ENCODE results near the gene TRIM67.

DNA sequence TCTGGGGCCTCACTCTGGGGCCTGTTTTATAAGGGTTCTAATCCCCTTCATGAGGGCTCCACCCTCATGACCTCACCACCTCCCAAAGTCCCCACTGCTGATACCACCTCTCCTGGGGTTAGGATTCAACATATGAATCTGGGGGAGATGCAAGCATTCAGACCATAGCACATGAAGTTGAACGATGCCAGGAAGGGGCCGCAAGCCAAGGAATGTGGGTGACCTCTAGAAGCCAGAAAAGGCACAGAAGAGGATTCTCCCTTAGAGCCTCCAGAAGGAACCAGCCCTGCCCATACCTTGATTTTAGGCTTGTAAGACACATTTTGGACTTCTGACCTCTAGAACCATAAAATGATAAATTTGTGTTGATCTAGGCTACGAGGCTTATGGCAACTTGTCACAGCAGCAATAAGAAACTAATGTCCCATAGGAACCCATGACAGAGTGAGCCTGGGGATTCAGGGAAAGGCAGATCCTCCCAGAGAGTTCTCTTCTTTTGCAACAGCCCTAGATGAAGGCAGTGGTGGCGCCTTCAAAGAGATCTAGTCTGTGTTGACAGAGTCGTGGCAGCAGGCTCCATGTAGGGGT is 27.9 kb downstream of the TRIM67 start:
- TF ChIP-seq, protein P1, sequence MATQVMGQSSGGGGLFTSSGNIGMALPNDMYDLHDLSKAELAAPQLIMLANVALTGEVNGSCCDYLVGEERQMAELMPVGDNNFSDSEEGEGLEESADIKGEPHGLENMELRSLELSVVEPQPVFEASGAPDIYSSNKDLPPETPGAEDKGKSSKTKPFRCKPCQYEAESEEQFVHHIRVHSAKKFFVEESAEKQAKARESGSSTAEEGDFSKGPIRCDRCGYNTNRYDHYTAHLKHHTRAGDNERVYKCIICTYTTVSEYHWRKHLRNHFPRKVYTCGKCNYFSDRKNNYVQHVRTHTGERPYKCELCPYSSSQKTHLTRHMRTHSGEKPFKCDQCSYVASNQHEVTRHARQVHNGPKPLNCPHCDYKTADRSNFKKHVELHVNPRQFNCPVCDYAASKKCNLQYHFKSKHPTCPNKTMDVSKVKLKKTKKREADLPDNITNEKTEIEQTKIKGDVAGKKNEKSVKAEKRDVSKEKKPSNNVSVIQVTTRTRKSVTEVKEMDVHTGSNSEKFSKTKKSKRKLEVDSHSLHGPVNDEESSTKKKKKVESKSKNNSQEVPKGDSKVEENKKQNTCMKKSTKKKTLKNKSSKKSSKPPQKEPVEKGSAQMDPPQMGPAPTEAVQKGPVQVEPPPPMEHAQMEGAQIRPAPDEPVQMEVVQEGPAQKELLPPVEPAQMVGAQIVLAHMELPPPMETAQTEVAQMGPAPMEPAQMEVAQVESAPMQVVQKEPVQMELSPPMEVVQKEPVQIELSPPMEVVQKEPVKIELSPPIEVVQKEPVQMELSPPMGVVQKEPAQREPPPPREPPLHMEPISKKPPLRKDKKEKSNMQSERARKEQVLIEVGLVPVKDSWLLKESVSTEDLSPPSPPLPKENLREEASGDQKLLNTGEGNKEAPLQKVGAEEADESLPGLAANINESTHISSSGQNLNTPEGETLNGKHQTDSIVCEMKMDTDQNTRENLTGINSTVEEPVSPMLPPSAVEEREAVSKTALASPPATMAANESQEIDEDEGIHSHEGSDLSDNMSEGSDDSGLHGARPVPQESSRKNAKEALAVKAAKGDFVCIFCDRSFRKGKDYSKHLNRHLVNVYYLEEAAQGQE (tag by site-specific recombination; IDR thresholded peaks at IDR 0.05) = no peak
- TF ChIP-seq, protein P2, sequence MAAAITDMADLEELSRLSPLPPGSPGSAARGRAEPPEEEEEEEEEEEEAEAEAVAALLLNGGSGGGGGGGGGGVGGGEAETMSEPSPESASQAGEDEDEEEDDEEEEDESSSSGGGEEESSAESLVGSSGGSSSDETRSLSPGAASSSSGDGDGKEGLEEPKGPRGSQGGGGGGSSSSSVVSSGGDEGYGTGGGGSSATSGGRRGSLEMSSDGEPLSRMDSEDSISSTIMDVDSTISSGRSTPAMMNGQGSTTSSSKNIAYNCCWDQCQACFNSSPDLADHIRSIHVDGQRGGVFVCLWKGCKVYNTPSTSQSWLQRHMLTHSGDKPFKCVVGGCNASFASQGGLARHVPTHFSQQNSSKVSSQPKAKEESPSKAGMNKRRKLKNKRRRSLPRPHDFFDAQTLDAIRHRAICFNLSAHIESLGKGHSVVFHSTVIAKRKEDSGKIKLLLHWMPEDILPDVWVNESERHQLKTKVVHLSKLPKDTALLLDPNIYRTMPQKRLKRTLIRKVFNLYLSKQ (tag by site-specific recombination; IDR thresholded peaks at IDR 0.05; ENCODE audit: borderline replicate concordance) = no peak
- no peak for TF ChIP-seq ZNF146 (tag by site-specific recombination; IDR thresholded peaks at IDR 0.05)
- TF ChIP-seq, protein P3, sequence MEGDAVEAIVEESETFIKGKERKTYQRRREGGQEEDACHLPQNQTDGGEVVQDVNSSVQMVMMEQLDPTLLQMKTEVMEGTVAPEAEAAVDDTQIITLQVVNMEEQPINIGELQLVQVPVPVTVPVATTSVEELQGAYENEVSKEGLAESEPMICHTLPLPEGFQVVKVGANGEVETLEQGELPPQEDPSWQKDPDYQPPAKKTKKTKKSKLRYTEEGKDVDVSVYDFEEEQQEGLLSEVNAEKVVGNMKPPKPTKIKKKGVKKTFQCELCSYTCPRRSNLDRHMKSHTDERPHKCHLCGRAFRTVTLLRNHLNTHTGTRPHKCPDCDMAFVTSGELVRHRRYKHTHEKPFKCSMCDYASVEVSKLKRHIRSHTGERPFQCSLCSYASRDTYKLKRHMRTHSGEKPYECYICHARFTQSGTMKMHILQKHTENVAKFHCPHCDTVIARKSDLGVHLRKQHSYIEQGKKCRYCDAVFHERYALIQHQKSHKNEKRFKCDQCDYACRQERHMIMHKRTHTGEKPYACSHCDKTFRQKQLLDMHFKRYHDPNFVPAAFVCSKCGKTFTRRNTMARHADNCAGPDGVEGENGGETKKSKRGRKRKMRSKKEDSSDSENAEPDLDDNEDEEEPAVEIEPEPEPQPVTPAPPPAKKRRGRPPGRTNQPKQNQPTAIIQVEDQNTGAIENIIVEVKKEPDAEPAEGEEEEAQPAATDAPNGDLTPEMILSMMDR (tag by site-specific recombination; IDR thresholded peaks at IDR 0.05) = no peak
- TF ChIP-seq ZNF274 (IDR thresholded peaks at IDR 0.05; ENCODE audit: low read length) = no peak
- no peak for TF ChIP-seq ZNF274 (tag by site-specific recombination; IDR thresholded peaks at IDR 0.05; ENCODE audit: borderline replicate concordance)
- TF ChIP-seq ZNF791 (tag by site-specific recombination; IDR thresholded peaks at IDR 0.05) = no peak
- TF ChIP-seq, protein P4, sequence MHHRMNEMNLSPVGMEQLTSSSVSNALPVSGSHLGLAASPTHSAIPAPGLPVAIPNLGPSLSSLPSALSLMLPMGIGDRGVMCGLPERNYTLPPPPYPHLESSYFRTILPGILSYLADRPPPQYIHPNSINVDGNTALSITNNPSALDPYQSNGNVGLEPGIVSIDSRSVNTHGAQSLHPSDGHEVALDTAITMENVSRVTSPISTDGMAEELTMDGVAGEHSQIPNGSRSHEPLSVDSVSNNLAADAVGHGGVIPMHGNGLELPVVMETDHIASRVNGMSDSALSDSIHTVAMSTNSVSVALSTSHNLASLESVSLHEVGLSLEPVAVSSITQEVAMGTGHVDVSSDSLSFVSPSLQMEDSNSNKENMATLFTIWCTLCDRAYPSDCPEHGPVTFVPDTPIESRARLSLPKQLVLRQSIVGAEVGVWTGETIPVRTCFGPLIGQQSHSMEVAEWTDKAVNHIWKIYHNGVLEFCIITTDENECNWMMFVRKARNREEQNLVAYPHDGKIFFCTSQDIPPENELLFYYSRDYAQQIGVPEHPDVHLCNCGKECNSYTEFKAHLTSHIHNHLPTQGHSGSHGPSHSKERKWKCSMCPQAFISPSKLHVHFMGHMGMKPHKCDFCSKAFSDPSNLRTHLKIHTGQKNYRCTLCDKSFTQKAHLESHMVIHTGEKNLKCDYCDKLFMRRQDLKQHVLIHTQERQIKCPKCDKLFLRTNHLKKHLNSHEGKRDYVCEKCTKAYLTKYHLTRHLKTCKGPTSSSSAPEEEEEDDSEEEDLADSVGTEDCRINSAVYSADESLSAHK (tag by site-specific recombination; IDR thresholded peaks at IDR 0.05) = no peak
- TF ChIP-seq ZNF2 (tag by site-specific recombination; IDR thresholded peaks at IDR 0.05) = no peak
- TF ChIP-seq ZNF223 (tag by site-specific recombination; IDR thresholded peaks at IDR 0.05) = no peak
- TF ChIP-seq ZNF302 (tag by site-specific recombination; IDR thresholded peaks at IDR 0.05; ENCODE audit: low read depth) = no peak
